ENCODE measurements around the gene CLDN24. TPM values are rescaled to one million over a fixed set of nuclear protein-coding genes. Genes with fewer than 3 reads are reported as not detected.

The CLDN24 gene
- total RNA-seq, 1 experiment from 2014 or later = not detected

- no peaks in the 10 kb centered on the region for H3K36me3 ChIP-seq (ENCODE audit: control insufficient read depth, insufficient read depth, low read length)
- no peaks in the 10 kb centered on the region for H3K9me3 ChIP-seq (ENCODE audit: control insufficient read depth, insufficient read depth, low read depth, low read length)
- ATAC-seq = no peak
- H3K4me1 ChIP-seq (ENCODE audit: control insufficient read depth, insufficient read depth, low read length) = no peaks in the 10 kb centered on the region
- ChIA-PET POLR2A (no interaction called here), CTCF (interaction anchor here (0.6 kb wide), 1 partner anchor 270 kb away, joined by 3 read pairs; no protein-coding TSS in a partner anchor)
- no peak overlapping the region for H3K4me3 ChIP-seq (ENCODE audit: low read depth in 2 of 2, low read length in 2 of 2)
- no peaks in the 10 kb centered on the region for H3K27me3 ChIP-seq (ENCODE audit: control insufficient read depth, insufficient read depth, low read length)
- no peak for DNase-seq (ENCODE audit: low read depth, low spot score)
- in situ Hi-C loops (cut with HindIII; ENCODE audit: low pct_unique_long_range_greater_than_20kb, low sequenced_read_pairs) = no loop called here
- no peak overlapping the region for H3K27ac ChIP-seq (ENCODE audit: low read length)
- intact Hi-C loops (cut with micrococcal nuclease; ENCODE audit: unreplicated experiment) = no loop called here
- TF ChIP-seq TCF7L2 (IDR thresholded peaks at IDR 0.05; ENCODE audit: low read depth, low read length) = no peak
- no peak for TF ChIP-seq POLR2AphosphoS5 (IDR thresholded peaks at IDR 0.05; ENCODE audit: low read depth, low read length)
- TF ChIP-seq SIN3A (IDR thresholded peaks at IDR 0.05; ENCODE audit: borderline replicate concordance, insufficient read depth, low read depth, low read length) = no peak
- TF ChIP-seq CTCF (IDR thresholded peaks at IDR 0.05) = no peak
- TF ChIP-seq REST (IDR thresholded peaks at IDR 0.05; ENCODE audit: insufficient read depth in 1 of 2, low read depth in 2 of 2, low read length in 1 of 2) = no peak
- no TSS peak for BruUV-seq (replicated peaks)
Observed at GRCh38 chr4:183342541-183343533, 20.6 kb upstream of the CLDN24 start.

DNA sequence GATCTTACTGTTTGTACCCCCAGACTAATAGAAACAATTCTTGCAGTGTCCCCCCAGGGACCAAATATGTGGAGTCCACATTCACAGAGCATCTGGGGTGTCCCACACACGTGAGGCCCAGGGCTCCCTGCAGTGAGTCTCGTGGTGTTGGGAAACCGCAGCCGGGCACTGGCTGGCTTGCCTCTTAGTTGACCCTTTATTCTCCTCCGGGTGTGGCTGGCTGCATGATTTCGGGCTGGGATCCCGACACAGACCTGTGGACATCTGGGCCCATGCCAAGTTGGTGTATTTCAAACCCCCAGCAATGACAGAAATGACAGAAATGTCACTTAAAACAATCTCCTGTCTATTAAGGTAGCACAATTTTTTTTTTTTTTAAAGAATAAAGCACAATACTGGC, 15.6 kb upstream of the CLDN24 start:
- DNase-seq (ENCODE audit: low read depth, low spot score) (no peak), ATAC-seq (no peak)
- Histone ChIP-seq H3K36me3 (ENCODE audit: control insufficient read depth, insufficient read depth, low read length) (no peaks in the 10 kb centered on the region), H3K4me1 (ENCODE audit: control insufficient read depth, insufficient read depth, low read length) (no peaks in the 10 kb centered on the region; the same call in 1 of the 2 replicates), H3K4me3 (ENCODE audit: low read depth in 2 of 2, low read length in 2 of 2) (no peak overlapping the region), H3K27ac (ENCODE audit: low read length) (no peak overlapping the region), H3K27me3 (ENCODE audit: control insufficient read depth, insufficient read depth, low read length) (no peaks in the 10 kb centered on the region), H3K9me3 (ENCODE audit: control insufficient read depth, insufficient read depth, low read depth, low read length) (no peaks in the 10 kb centered on the region)
- CTCF ChIA-PET = no interaction called here
- intact Hi-C loops (cut with micrococcal nuclease; ENCODE audit: unreplicated experiment) (no loop called here), in situ Hi-C loops (cut with HindIII; ENCODE audit: low pct_unique_long_range_greater_than_20kb, low sequenced_read_pairs) (no loop called here)
- POLR2A ChIA-PET = interaction anchor here (0.6 kb wide), 1 partner anchor 522 kb away, joined by 3 read pairs; no protein-coding TSS in a partner anchor
- no peak for TF ChIP-seq POLR2AphosphoS5 (IDR thresholded peaks at IDR 0.05; ENCODE audit: low read depth, low read length)
- TF ChIP-seq SIN3A (IDR thresholded peaks at IDR 0.05; ENCODE audit: borderline replicate concordance, insufficient read depth, low read depth, low read length) = no peak
- TF ChIP-seq TCF7L2 (IDR thresholded peaks at IDR 0.05; ENCODE audit: low read depth, low read length) = no peak
- no peak for TF ChIP-seq REST (IDR thresholded peaks at IDR 0.05; ENCODE audit: insufficient read depth in 1 of 2, low read depth in 2 of 2, low read length in 1 of 2)
- no peak for TF ChIP-seq CTCF (IDR thresholded peaks at IDR 0.05)
- BruUV-seq (replicated peaks) = no TSS peak

Data from Panc1 (cell line).